Measurements from ENCODE around the gene FABP3.

GRCh38 chr1:31370565-31370964 lies 2.3 kb downstream of the FABP3 start:
- no peak for TF ChIP-seq CTCF (IDR thresholded peaks at IDR 0.05; ENCODE audit: low read depth, low read length)
- no peak for TF ChIP-seq EZH2phosphoT487 (IDR thresholded peaks at IDR 0.05; ENCODE audit: low read depth)
